LNCaP clone FGC (cell line): Measurements from ENCODE around the gene CFAP69.
A peak's percentile ranks its signal among the peaks of the same experiment; 100 is the strongest.

Source experiments
- DNase-seq: peaks from one replicate; pipeline ENCODE4 v3.0.0-alpha.2; 2011; ENCODE audit warnings: low read depth
- H3K4me3 ChIP-seq: 2 replicates; pipeline ENCODE4 v1.5.1; 2011; ENCODE audit warnings: mild to moderate bottlenecking, low read depth, low read length, control low read depth
- CTCF ChIP-seq: IDR thresholded peaks from 2 replicates; pipeline ENCODE4 v1.5.1; 2012; ENCODE audit warnings: mild to moderate bottlenecking; ENCODE audit not compliant: control insufficient read depth, insufficient read depth; ENCODE audit errors: extremely low read depth

Gene CFAP69

GRCh38 chr7:90239050-90239449 lies 5.9 kb upstream of the CFAP69 start:
- DNase-seq = peak; percentile 96
- no peak for TF ChIP-seq CTCF
- no peak overlapping the region for H3K4me3 ChIP-seq

GRCh38 chr7:90239625-90240228 lies 5.2 kb upstream of the CFAP69 start:
- no peak for TF ChIP-seq CTCF
- DNase-seq = no peak
- H3K4me3 ChIP-seq = no peak overlapping the region

- DNase-seq = no peak
- no peak overlapping the region for H3K4me3 ChIP-seq
- TF ChIP-seq CTCF = no peak
Observed at GRCh38 chr7:90242369-90243168, 2.4 kb upstream of the CFAP69 start.

- H3K4me3 ChIP-seq = no peak overlapping the region
Observed at GRCh38 chr7:90243556-90243955, 1.4 kb upstream of the CFAP69 start.

GRCh38 chr7:90244565-90244908 lies 437 bp upstream of the CFAP69 start:
- peak overlapping the region; percentile 69 for H3K4me3 ChIP-seq
- no peak for DNase-seq
- TF ChIP-seq CTCF = no peak

More at GRCh38 chr7:90243556-90243955, 1.4 kb upstream of the CFAP69 start:
- TF ChIP-seq CTCF = no peak
- DNase-seq = no peak

- DNase-seq = no peak
- TF ChIP-seq CTCF = no peak
- peak overlapping the region; percentile 69 for H3K4me3 ChIP-seq
Observed at GRCh38 chr7:90246171-90246570, 1.2 kb downstream of the CFAP69 start.

- H3K4me3 ChIP-seq = no peak overlapping the region
- no peak for DNase-seq
- TF ChIP-seq CTCF = no peak
Observed at GRCh38 chr7:90248706-90249105, 3.7 kb downstream of the CFAP69 start.
